Measurements from ENCODE around the gene DUOX1.

DUOX1 gene

DNA sequence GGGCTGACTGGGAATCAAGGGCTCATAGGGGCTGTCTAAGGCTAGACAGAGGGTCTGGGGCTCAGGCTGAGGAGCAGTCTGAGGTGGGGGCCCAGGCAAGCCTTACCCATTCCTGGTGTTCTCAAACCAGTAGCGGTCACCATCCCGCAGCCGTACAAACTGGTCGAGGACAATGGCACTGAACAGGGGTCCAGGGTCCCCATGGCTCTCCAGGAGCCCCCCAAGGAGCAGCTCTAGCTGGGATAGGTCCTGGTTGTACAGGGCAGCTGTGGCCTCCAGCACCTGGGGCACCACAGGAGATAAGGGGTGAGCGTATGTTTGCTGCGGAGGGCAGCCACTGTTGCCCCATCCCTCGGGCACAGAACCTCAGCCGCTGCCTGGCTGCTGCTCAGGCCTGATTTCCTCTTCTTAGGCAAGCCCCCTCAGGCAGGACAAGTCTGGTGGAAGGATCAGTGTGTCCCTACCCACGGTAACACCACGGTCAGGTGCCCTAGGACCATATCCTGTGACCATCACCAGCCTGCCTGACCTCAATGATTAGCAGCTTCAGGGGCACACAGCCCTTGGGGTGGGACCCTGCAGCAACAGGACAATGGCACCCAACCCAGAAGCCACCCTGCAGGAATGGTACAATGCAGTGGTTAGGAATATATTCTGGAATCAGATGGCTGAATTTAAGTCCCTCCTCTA lies 21.7 kb upstream of the DUOX1 start:
- Histone ChIP-seq H3K27ac (ENCODE audit: low read depth, low read length) (no peak overlapping the region), H3K4me3 (ENCODE audit: low read depth in 1 of 2, low read length in 2 of 2) (no peak overlapping the region), H3K36me3 (ENCODE audit: insufficient read depth, low read length) (no peaks in the 10 kb centered on the region), H3K9me3 (ENCODE audit: low read length) (no peaks in the 10 kb centered on the region), H3K4me1 (ENCODE audit: insufficient read depth, low read length) (peaks cover 7% of the 10 kb centered on the region), H3K9ac (ENCODE audit: low read length) (no peak overlapping the region), H3K27me3 (ENCODE audit: control insufficient read depth in 1 of 2, insufficient read depth in 2 of 2, low read length in 2 of 2) (peaks cover 12 to 36% of the 10 kb centered on the region in 2 donors)

GRCh38 chr15:45110256-45110820 lies 19.5 kb upstream of the DUOX1 start:
- H3K27me3 ChIP-seq (ENCODE audit: control insufficient read depth in 1 of 2, insufficient read depth in 2 of 2, low read length in 2 of 2): peaks cover 35 to 58% of the 10 kb centered on the region in 2 donors
- H3K9me3 ChIP-seq (ENCODE audit: low read length): no peaks in the 10 kb centered on the region
- H3K27ac ChIP-seq (ENCODE audit: low read depth, low read length): no peak overlapping the region
- H3K4me1 ChIP-seq (ENCODE audit: insufficient read depth, low read length): peaks cover 7% of the 10 kb centered on the region
- H3K9ac ChIP-seq (ENCODE audit: low read length): no peak overlapping the region
- no peaks in the 10 kb centered on the region for H3K36me3 ChIP-seq (ENCODE audit: insufficient read depth, low read length)
- H3K4me3 ChIP-seq (ENCODE audit: low read depth in 1 of 2, low read length in 2 of 2): no peak overlapping the region

DNA sequence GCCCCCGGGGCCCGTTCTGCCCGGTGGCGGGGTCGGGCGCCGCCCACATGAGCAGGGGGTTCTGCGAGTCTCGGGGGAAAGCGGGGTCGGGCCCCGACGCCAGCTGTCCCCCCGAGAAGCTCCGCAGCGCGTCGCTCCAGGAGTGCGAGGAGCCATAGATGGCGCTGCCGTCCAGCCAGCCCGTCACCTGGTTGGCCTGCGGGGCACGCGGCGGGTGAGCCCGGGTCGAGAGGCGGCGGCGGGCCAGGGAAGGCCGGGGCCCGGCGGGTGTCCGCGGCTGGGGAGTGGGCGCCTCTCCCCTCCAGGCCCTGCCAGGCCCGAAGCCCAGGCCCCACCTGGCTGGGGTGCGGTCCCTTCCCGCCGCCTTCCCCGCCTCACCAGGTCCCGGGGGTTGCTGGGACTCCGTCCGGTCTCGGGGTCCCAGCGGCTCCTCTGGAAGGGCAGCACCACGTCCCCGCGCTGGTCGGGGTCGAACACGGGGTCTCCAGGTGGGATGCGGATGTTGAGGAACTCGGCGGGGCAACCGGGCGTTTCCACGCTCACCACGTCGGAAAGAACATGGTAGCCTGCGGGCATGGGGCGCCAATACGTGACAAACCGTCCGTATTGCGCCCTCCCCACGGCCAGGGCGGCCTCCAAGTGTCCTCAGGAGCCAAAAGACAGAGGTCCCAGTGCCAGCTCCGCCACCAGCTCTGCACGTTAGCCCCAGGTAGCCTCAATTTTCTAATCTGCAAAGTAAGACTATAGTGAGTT lies 18.2 kb upstream of the DUOX1 start:
- Histone ChIP-seq H3K9ac (ENCODE audit: low read length) (no peak overlapping the region), H3K4me3 (ENCODE audit: low read depth in 1 of 2, low read length in 2 of 2) (no peak overlapping the region), H3K36me3 (ENCODE audit: insufficient read depth, low read length) (no peaks in the 10 kb centered on the region), H3K27me3 (ENCODE audit: control insufficient read depth in 1 of 2, insufficient read depth in 2 of 2, low read length in 2 of 2) (peaks cover 47 to 70% of the 10 kb centered on the region in 2 donors), H3K4me1 (ENCODE audit: insufficient read depth, low read length) (peaks cover 7% of the 10 kb centered on the region), H3K9me3 (ENCODE audit: low read length) (no peaks in the 10 kb centered on the region), H3K27ac (ENCODE audit: low read depth, low read length) (no peak overlapping the region)

- H3K4me1 ChIP-seq (ENCODE audit: insufficient read depth, low read length): peaks cover 13% of the 10 kb centered on the region
- H3K9me3 ChIP-seq (ENCODE audit: low read length): no peaks in the 10 kb centered on the region
- H3K9ac ChIP-seq (ENCODE audit: low read length): no peak overlapping the region
- no peak overlapping the region for H3K27ac ChIP-seq (ENCODE audit: low read depth, low read length)
- peaks cover 53 to 76% of the 10 kb centered on the region in 2 donors for H3K27me3 ChIP-seq (ENCODE audit: control insufficient read depth in 1 of 2, insufficient read depth in 2 of 2, low read length in 2 of 2)
- no peaks in the 10 kb centered on the region for H3K36me3 ChIP-seq (ENCODE audit: insufficient read depth, low read length)
- H3K4me3 ChIP-seq (ENCODE audit: low read depth in 1 of 2, low read length in 2 of 2): no peak overlapping the region
Measured at GRCh38 chr15:45112143-45112590, 17.6 kb upstream of the DUOX1 start.

DNA sequence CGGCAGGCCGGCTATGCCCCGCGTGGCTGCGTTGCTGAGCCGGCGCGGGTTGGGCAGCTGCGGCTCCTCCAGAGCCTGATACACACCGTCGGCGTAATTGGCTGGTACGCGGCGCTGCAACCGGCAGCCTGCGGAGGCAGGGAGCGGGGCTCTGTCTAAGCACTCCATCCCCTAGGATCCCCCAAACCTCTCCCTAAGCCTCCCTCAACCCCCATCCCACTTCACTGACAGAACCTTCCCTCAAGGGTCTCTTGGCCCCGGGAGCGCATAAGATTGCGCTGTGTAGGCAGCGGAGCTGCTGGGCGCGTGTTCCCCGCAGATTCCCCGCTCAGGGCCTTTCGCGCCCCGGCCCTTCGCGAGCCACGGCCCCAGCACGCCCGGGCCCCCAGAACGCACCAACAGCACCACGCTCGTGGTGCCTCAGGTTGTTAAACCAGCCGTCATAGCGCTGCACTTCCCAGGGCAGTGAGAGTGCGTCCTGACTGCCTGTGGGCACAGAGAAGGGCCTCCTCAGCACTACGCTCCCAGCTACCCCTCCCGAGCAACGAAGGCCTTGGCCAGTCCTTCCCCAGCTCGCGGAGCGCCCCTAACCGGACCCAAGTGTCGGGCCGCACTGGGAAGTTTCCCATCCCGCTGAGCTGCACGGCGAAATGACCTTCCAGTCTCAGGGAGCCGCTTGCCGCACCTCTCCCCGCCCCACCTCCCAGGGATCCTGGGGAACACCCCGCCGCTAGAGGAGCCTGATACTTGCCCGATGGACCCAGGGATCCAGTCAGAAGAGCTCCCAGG lies 17.0 kb upstream of the DUOX1 start:
- H3K36me3 ChIP-seq (ENCODE audit: insufficient read depth, low read length): no peaks in the 10 kb centered on the region
- H3K4me3 ChIP-seq (ENCODE audit: low read depth in 1 of 2, low read length in 2 of 2): no peak overlapping the region
- H3K4me1 ChIP-seq (ENCODE audit: insufficient read depth, low read length): peaks cover 17% of the 10 kb centered on the region
- H3K9ac ChIP-seq (ENCODE audit: low read length): no peak overlapping the region
- no peaks in the 10 kb centered on the region for H3K9me3 ChIP-seq (ENCODE audit: low read length)
- peaks cover 59 to 82% of the 10 kb centered on the region in 2 donors for H3K27me3 ChIP-seq (ENCODE audit: control insufficient read depth in 1 of 2, insufficient read depth in 2 of 2, low read length in 2 of 2)
- no peak overlapping the region for H3K27ac ChIP-seq (ENCODE audit: low read depth, low read length)

DNA sequence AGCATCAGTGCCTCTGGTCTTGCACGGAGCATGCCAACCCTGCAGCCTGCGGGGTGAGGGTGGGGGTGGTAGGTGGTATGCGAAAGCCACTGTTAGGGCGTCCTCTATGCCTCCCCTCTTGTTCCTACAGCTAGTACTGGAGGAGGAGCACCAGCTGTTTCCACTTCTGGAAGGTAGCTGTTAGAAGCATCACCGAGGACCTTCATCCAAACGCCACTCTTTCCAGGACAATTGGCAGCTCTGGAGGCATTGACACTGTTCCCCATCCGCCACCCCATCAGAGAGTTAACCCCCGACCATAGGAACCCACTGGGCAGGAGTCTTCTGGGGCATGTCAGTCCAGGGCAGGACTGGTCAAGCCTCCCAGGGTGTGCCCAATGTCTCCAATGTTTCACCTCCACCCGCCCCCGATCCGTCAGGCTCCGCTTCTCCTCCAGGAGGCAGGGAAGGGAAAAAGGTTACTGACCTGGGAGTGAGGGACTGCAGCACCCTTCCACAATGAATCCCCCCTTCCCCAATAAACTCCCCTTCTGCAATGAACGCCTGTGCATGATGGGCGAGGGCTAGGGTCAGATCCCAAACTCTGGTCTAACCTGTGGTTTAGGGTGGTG lies 16.3 kb upstream of the DUOX1 start:
- Histone ChIP-seq H3K36me3 (ENCODE audit: insufficient read depth, low read length) (no peaks in the 10 kb centered on the region), H3K9ac (ENCODE audit: low read length) (no peak overlapping the region), H3K27ac (ENCODE audit: low read depth, low read length) (no peak overlapping the region), H3K27me3 (ENCODE audit: control insufficient read depth in 1 of 2, insufficient read depth in 2 of 2, low read length in 2 of 2) (peaks cover 61 to 85% of the 10 kb centered on the region in 2 donors), H3K4me3 (ENCODE audit: low read depth in 1 of 2, low read length in 2 of 2) (no peak overlapping the region), H3K4me1 (ENCODE audit: insufficient read depth, low read length) (peaks cover 19% of the 10 kb centered on the region), H3K9me3 (ENCODE audit: low read length) (no peaks in the 10 kb centered on the region)

GRCh38 chr15:45114076-45114750 lies 15.6 kb upstream of the DUOX1 start, which contains the start of the genes DUOX2 and DUOXA2:
DUOX2 (minus strand) TSS chr15:45114172; CDS start chr15:45113411, 761 bp downstream.
DUOXA2 (plus strand) TSS chr15:45114326; CDS start chr15:45114606, 280 bp downstream.
- peaks cover 61 to 88% of the 10 kb centered on the region in 2 donors for H3K27me3 ChIP-seq (ENCODE audit: control insufficient read depth in 1 of 2, insufficient read depth in 2 of 2, low read length in 2 of 2)
- no peak within 1 kb of the TSS for H3K27ac ChIP-seq (ENCODE audit: low read depth, low read length)
- no peak within 1 kb of the TSS for H3K9ac ChIP-seq (ENCODE audit: low read length)
- H3K4me3 ChIP-seq (ENCODE audit: low read depth in 1 of 2, low read length in 2 of 2): no peak within 1 kb of the TSS
- H3K4me1 ChIP-seq (ENCODE audit: insufficient read depth, low read length): peaks cover 19% of the 10 kb centered on the region
- H3K9me3 ChIP-seq (ENCODE audit: low read length): no peaks in the 10 kb centered on the region
- no peaks in the 10 kb centered on the region for H3K36me3 ChIP-seq (ENCODE audit: insufficient read depth, low read length)

GRCh38 chr15:45114751-45115085 lies 15.1 kb upstream of the DUOX1 start:
- H3K27ac ChIP-seq (ENCODE audit: low read depth, low read length): no peak overlapping the region
- no peak overlapping the region for H3K4me3 ChIP-seq (ENCODE audit: low read depth in 1 of 2, low read length in 2 of 2)
- H3K27me3 ChIP-seq (ENCODE audit: control insufficient read depth in 1 of 2, insufficient read depth in 2 of 2, low read length in 2 of 2): peaks cover 61 to 88% of the 10 kb centered on the region in 2 donors
- no peak overlapping the region for H3K9ac ChIP-seq (ENCODE audit: low read length)
- peaks cover 19% of the 10 kb centered on the region for H3K4me1 ChIP-seq (ENCODE audit: insufficient read depth, low read length)
- no peaks in the 10 kb centered on the region for H3K36me3 ChIP-seq (ENCODE audit: insufficient read depth, low read length)
- no peaks in the 10 kb centered on the region for H3K9me3 ChIP-seq (ENCODE audit: low read length)

DNA sequence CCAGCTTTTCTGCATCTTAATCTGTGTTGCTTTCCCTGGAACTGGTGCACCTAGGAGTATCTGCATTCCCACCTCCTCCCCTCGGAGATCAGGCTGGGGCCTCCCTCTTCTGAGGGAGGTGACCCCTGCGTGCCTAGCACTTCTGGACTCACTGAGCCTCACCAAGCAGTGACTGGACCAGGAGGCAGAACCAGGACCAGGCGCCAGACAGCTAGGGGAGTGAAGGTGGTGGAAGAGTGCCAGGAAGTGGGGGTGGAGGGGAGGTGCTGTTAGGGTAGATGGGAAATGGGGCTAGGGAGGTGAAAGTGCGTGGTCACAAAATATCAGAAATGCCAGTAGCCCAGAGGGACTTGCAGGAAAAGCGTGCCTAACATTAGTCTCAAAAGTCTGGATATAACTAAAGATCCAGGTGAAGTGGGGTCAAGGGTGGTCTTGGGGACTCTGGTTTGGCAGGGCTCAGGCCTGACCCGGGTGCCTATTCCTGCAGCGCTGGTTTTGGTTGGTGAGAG lies 14.4 kb upstream of the DUOX1 start:
- H3K9me3 ChIP-seq (ENCODE audit: low read length): no peaks in the 10 kb centered on the region
- peaks cover 19% of the 10 kb centered on the region for H3K4me1 ChIP-seq (ENCODE audit: insufficient read depth, low read length)
- no peaks in the 10 kb centered on the region for H3K36me3 ChIP-seq (ENCODE audit: insufficient read depth, low read length)
- no peak overlapping the region for H3K4me3 ChIP-seq (ENCODE audit: low read depth in 1 of 2, low read length in 2 of 2)
- H3K27ac ChIP-seq (ENCODE audit: low read depth, low read length): no peak overlapping the region
- no peak overlapping the region for H3K9ac ChIP-seq (ENCODE audit: low read length)
- peaks cover 61 to 81% of the 10 kb centered on the region in 2 donors for H3K27me3 ChIP-seq (ENCODE audit: control insufficient read depth in 1 of 2, insufficient read depth in 2 of 2, low read length in 2 of 2)

DNA sequence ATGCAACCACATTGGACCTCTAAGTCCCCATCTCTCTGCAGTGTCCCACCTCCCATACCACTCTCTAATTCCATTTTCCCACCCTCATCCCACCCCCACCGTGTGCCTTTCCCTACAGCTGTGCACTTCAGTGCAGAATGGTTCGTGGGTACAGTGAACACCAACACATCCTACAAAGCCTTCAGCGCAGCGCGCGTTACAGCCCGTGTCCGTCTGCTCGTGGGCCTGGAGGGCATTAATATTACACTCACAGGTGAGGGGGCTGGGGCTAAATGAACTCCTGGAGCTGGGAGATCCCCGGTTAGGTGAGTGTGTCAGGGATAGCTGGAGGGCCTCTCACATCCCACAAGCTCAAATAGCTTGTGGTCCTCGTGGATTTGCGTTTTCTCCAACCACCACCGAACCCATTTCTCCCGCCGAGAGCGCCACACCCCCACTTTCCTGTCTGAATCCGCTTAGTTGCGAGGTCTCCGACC lies 13.8 kb upstream of the DUOX1 start:
- Histone ChIP-seq H3K9ac (ENCODE audit: low read length) (no peak overlapping the region), H3K36me3 (ENCODE audit: insufficient read depth, low read length) (no peaks in the 10 kb centered on the region), H3K27ac (ENCODE audit: low read depth, low read length) (no peak overlapping the region), H3K27me3 (ENCODE audit: control insufficient read depth in 1 of 2, insufficient read depth in 2 of 2, low read length in 2 of 2) (peaks cover 61 to 77% of the 10 kb centered on the region in 2 donors), H3K9me3 (ENCODE audit: low read length) (no peaks in the 10 kb centered on the region), H3K4me3 (ENCODE audit: low read depth in 1 of 2, low read length in 2 of 2) (no peak overlapping the region), H3K4me1 (ENCODE audit: insufficient read depth, low read length) (peaks cover 19% of the 10 kb centered on the region)
